RWPE2 (cell line): ENCODE data around the gene PHLDB3.

Source experiments
- ATAC-seq: fragments of 200-7000 bp; cut with Tn5 transposase; 3 replicates; pipeline ENCODE4 v1.9.1; 2021; ENCODE audit warnings: low read depth
- DNase-seq: peaks from one replicate; pipeline ENCODE4 v3.0.0-alpha.2; 2020; ENCODE audit warnings: low spot score
- H3K27ac ChIP-seq: fragments of 450-650 bp; 2 replicates; pipeline ENCODE4 v1.5.1; 2017; ENCODE audit warnings: mild to moderate bottlenecking; ENCODE audit not compliant: poor library complexity, severe bottlenecking
- H3K27me3 ChIP-seq: fragments of 250-450 bp; sonication (Bioruptor Pico); 2 replicates; pipeline ENCODE4 v1.5.1; 2021; ENCODE audit warnings: mild to moderate bottlenecking, moderate library complexity; ENCODE audit not compliant: insufficient read depth, poor library complexity, severe bottlenecking
- H3K36me3 ChIP-seq: fragments of 250-450 bp; sonication (Bioruptor Pico); 2 replicates; pipeline ENCODE4 v1.5.1; 2020; ENCODE audit warnings: low read depth, mild to moderate bottlenecking, moderate library complexity
- H3K4me1 ChIP-seq: fragments of 250-450 bp; sonication (Bioruptor Pico); 2 replicates; pipeline ENCODE4 v1.5.1; 2021; ENCODE audit warnings: mild to moderate bottlenecking, moderate library complexity; ENCODE audit not compliant: insufficient read depth, poor library complexity, severe bottlenecking
- H3K4me3 ChIP-seq: fragments of 250-450 bp; sonication (Bioruptor Pico); 2 replicates; pipeline ENCODE4 v1.5.1; 2021; ENCODE audit warnings: mild to moderate bottlenecking, moderate library complexity; ENCODE audit not compliant: severe bottlenecking
- H3K9me3 ChIP-seq: fragments of 250-450 bp; sonication (Bioruptor Pico); 2 replicates; pipeline ENCODE4 v1.5.1; 2021; ENCODE audit warnings: mild to moderate bottlenecking, moderate library complexity; ENCODE audit not compliant: severe bottlenecking
- TF ChIP-seq, protein P1 (sequence below): fragments of 450-650 bp; IDR thresholded peaks from one replicate; pipeline ENCODE4 v1.5.1; 2017; ENCODE audit warnings: mild to moderate bottlenecking, moderate library complexity; ENCODE audit not compliant: poor library complexity, severe bottlenecking

The PHLDB3 gene

DNA sequence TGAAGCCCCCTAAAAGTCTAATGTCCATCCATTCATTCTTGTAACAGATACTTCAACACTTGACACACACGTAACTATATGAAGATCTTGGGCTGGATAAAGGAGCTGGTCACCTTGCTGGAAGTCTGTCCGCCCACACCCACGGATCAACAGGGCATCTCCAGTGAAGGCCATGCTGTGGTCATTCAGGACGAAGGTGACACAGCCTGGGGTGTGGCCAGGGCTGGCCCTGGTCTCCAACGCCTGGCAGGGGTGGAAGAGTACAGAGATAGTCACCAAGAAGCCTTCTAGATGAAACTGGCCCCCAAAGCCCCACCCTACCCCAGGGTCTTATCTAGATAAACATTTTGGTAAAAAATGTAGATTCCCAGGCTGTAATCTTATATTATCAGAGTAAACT, 6.8 kb upstream of the PHLDB3 start:
- TF ChIP-seq, protein P1, sequence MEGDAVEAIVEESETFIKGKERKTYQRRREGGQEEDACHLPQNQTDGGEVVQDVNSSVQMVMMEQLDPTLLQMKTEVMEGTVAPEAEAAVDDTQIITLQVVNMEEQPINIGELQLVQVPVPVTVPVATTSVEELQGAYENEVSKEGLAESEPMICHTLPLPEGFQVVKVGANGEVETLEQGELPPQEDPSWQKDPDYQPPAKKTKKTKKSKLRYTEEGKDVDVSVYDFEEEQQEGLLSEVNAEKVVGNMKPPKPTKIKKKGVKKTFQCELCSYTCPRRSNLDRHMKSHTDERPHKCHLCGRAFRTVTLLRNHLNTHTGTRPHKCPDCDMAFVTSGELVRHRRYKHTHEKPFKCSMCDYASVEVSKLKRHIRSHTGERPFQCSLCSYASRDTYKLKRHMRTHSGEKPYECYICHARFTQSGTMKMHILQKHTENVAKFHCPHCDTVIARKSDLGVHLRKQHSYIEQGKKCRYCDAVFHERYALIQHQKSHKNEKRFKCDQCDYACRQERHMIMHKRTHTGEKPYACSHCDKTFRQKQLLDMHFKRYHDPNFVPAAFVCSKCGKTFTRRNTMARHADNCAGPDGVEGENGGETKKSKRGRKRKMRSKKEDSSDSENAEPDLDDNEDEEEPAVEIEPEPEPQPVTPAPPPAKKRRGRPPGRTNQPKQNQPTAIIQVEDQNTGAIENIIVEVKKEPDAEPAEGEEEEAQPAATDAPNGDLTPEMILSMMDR = no peak
- H3K27ac ChIP-seq = no peak overlapping the region
- H3K4me1 ChIP-seq = no peaks in the 10 kb centered on the region
- H3K36me3 ChIP-seq = peaks cover 55% of the 10 kb centered on the region
- no peak for ATAC-seq
- H3K9me3 ChIP-seq = no peaks in the 10 kb centered on the region
- H3K27me3 ChIP-seq = no peaks in the 10 kb centered on the region
- H3K4me3 ChIP-seq = no peak overlapping the region
- no peak for DNase-seq

DNA sequence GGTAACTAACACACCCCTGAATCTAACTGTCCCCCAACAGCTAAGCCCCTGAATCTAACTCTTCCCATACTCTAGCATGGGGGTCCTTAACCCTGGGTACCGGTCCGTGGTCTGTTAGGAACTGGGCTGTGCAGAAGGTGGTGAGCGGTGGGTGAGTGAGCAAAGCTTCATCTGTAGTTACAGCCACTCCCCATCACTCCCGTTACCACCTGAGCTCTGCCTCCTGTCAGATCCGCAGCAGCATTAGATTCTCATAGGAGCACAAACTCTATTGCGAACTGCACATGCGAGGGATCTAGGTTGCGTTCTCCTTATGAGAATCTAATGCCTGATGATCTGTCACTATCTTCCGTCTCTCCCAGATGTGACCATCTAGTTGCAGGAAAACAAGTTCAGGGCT, 6.2 kb upstream of the PHLDB3 start:
- TF ChIP-seq, protein P1 = no peak
- no peak for ATAC-seq
- Histone ChIP-seq H3K4me1 (no peaks in the 10 kb centered on the region), H3K4me3 (no peak overlapping the region), H3K36me3 (peaks cover 56% of the 10 kb centered on the region), H3K27ac (no peak overlapping the region), H3K9me3 (no peaks in the 10 kb centered on the region), H3K27me3 (no peaks in the 10 kb centered on the region)
- no peak for DNase-seq

DNA sequence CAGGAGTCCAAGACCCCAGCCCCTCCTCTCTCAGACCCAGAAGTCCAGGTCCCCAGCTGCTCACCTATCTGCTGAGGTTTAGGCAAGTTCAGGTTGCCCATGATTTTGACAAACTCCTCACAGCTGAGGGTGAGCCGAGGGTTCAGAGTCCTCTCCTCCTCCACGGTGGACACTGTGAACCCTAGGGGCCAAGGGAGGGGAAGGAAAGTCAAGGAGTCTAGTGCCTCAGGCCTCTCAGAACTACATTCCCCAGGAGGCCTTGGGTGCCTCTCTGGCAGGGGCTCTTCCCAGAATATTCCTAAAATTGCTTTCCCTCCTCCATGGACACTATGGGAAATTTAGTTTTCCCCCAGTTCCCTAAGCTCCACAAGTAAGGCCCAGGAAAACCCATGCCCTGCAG, 3.3 kb upstream of the PHLDB3 start:
- TF ChIP-seq, protein P1 = no peak
- no peak for DNase-seq
- Histone ChIP-seq H3K36me3 (peaks cover 45% of the 10 kb centered on the region), H3K27ac (no peak overlapping the region), H3K9me3 (no peaks in the 10 kb centered on the region), H3K27me3 (no peaks in the 10 kb centered on the region), H3K4me3 (no peak overlapping the region), H3K4me1 (no peaks in the 10 kb centered on the region)
- ATAC-seq = no peak

DNA sequence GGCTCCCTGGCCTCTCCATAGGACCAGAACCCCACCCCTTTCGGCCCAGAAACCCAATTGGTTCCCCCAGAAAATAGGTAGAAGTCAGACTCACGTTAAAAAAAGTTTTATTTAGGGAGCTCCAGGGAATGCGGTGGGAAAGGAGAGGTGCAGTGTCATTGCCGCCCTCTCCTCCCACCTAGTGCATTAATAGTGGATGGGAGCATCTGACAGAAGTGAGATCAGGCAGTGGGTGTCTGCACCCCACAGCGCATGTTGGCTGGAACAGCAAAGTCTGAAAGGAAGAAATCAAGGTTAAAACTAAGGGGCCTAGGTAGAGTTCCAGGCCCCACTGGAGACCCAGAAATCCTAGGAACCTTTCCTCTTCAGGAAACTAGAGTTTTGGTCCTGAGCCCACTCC, 2.1 kb upstream of the PHLDB3 start:
- Histone ChIP-seq H3K9me3 (no peaks in the 10 kb centered on the region), H3K36me3 (peaks cover 40% of the 10 kb centered on the region), H3K27ac (no peak overlapping the region), H3K27me3 (no peaks in the 10 kb centered on the region), H3K4me1 (no peaks in the 10 kb centered on the region), H3K4me3 (no peak overlapping the region)
- DNase-seq (no peak), ATAC-seq (no peak)
- TF ChIP-seq, protein P1 = no peak

DNA sequence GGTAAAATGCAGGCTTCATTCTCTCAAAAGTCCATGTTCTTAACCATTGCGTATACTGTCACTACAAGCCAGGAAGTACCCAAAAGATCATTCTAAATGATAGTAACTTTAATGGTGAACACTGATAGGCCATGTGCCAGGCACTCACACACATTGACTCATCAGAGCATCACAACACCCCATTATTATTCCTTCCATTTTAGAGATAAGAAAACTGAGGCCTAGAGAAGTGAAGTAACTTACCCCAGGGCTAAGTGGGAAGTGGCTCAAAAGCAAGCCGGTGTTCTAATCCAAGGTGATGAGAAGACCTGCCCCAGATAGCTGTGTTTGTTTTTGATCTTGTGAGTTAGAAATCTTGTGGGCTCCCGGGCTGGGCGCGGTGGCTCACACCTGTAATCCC, 1.4 kb upstream of the PHLDB3 start:
- TF ChIP-seq, protein P1 = no peak
- DNase-seq (no peak), ATAC-seq (no peak)
- Histone ChIP-seq H3K4me3 (no peak overlapping the region), H3K9me3 (no peaks in the 10 kb centered on the region), H3K27me3 (no peaks in the 10 kb centered on the region), H3K4me1 (no peaks in the 10 kb centered on the region), H3K27ac (no peak overlapping the region), H3K36me3 (peaks cover 33% of the 10 kb centered on the region)
